DOHH2 (cell line): Measurements from ENCODE around the gene NPFF.

Source experiments
- EZH2phosphoT487 ChIP-seq: fragments of 200-600 bp; sonication (generic); IDR thresholded peaks from 2 replicates; pipeline ENCODE4 v1.6.1; 2017; ENCODE audit warnings: borderline replicate concordance, mild to moderate bottlenecking, antibody characterized with exemption, low read length, moderate library complexity, mixed read lengths
- TF ChIP-seq, protein P1 (sequence below): fragments of 200-600 bp; sonication (generic); IDR thresholded peaks from one replicate; pipeline ENCODE4 v1.5.1; 2014; ENCODE audit warnings: antibody characterized with exemption, mild to moderate bottlenecking, low read depth, low read length; ENCODE audit not compliant: poor library complexity, severe bottlenecking

DNA sequence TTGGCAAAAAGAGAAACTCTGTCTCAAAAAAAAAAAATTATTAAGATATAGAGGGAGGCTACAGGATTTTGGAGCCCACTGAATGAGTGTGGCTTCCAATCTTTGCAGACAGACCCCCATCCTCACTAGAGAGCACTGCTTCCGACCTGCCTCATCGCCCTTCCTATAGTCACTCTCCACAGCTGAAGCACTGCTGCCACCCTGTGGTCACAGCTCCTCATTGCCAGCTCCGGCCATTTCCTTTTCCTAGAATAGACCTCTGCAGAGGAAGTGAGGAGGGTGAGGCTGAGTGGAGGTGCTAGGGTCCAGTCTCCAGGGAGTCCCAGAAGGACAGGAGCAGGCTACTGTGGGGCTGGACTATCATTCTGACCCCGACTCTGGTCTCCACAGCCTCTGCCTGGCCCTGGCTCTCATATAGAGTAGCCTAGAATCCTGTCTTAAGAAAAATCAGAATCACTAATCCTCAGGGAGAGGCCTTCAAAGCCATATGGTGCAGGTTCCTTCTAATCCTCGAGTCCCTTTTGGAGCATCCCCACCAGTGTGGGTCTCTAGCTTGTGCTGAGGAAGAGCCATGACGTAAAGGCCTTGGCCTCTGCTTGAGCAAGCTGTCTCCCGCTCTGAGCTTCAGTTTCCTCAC lies 1.4 kb upstream of the NPFF start:
- TF ChIP-seq, protein P1, sequence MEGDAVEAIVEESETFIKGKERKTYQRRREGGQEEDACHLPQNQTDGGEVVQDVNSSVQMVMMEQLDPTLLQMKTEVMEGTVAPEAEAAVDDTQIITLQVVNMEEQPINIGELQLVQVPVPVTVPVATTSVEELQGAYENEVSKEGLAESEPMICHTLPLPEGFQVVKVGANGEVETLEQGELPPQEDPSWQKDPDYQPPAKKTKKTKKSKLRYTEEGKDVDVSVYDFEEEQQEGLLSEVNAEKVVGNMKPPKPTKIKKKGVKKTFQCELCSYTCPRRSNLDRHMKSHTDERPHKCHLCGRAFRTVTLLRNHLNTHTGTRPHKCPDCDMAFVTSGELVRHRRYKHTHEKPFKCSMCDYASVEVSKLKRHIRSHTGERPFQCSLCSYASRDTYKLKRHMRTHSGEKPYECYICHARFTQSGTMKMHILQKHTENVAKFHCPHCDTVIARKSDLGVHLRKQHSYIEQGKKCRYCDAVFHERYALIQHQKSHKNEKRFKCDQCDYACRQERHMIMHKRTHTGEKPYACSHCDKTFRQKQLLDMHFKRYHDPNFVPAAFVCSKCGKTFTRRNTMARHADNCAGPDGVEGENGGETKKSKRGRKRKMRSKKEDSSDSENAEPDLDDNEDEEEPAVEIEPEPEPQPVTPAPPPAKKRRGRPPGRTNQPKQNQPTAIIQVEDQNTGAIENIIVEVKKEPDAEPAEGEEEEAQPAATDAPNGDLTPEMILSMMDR = peak; percentile 95
- TF ChIP-seq EZH2phosphoT487 = no peak
